ENCODE data around the gene MIR17HG.

Gene MIR17HG

DNA sequence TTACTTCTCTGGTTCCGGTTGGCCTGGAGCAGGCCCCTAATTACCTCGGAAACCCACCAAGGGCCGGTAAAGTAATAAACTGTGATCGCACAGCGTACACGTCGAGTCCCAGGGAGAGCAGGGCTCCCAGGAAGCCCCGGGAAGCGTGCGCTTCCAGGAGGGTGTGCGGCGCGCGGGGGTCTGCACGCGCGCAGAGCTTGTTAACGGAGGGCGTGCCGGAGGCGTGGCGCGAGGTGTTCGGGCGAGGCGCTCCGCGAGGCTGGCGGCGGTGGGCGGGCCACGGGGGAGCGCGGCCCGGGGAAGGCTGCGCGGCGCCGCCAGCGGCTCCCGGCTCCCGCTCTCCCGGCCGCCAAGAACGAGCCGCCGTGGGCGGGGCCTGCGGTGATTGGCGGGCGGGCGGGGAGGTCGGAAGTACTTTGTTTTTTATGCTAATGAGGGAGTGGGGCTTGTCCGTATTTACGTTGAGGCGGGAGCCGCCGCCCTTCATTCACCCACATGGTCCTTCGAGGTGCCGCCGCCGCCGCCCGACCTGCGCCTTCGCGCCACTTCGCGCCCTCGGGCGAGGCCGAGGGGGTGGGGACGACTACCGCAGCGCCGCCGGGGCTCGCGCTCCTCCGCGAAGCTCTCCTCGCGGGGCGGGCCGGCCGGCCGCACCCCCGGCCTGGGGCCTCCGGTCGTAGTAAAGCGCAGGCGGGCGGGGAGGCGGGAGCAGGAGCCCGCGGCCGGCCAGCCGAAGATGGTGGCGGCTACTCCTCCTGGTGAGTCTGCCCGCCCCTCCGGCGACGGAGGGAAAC is at the start of gene MIR17HG:
TSS of gene MIR17HG (plus strand) at position 486 of the 794 bp plus-strand sequence.
- Histone ChIP-seq H3K4me3 (replicated peaks; ENCODE audit: low read depth, low read length) (peak within 1 kb of the TSS; percentile 85), H3K36me3 (ENCODE audit: control insufficient read depth, insufficient read depth, low read length) (no peaks in the 10 kb centered on the region), H3K27me3 (replicated peaks; ENCODE audit: control insufficient read depth, insufficient read depth, low read length) (no peaks in the 10 kb centered on the region)
- TF ChIP-seq, protein P1, sequence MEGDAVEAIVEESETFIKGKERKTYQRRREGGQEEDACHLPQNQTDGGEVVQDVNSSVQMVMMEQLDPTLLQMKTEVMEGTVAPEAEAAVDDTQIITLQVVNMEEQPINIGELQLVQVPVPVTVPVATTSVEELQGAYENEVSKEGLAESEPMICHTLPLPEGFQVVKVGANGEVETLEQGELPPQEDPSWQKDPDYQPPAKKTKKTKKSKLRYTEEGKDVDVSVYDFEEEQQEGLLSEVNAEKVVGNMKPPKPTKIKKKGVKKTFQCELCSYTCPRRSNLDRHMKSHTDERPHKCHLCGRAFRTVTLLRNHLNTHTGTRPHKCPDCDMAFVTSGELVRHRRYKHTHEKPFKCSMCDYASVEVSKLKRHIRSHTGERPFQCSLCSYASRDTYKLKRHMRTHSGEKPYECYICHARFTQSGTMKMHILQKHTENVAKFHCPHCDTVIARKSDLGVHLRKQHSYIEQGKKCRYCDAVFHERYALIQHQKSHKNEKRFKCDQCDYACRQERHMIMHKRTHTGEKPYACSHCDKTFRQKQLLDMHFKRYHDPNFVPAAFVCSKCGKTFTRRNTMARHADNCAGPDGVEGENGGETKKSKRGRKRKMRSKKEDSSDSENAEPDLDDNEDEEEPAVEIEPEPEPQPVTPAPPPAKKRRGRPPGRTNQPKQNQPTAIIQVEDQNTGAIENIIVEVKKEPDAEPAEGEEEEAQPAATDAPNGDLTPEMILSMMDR (IDR thresholded peaks at IDR 0.05; ENCODE audit: insufficient read depth, low read length, poor library complexity, severe bottlenecking), result no peak
- DNase-seq (ENCODE audit: extremely low read depth, insufficient read length), result peak; percentile 93

DNA sequence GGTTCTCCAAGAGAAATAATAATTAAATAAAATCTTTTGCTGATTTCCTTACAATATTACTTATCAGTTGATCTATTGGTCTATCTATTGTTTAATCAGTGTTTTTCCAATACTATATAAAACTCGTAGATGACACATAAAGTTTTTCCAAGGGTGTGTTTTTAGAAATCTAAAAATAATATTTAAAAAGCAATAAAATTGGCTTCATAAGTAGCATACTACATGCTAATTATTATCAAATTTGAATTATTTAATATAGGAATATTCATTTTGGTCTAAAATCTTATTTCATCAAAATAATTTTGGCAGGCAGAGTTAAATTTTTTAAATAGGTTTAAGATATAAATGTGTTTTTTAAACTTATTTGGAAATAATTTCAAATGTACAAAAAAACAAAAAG is 49.4 kb upstream of the MIR17HG start:
- DNase-seq (ENCODE audit: extremely low read depth, insufficient read length), result no peak
- H3K4me3 ChIP-seq (replicated peaks; ENCODE audit: low read depth, low read length), result no peak overlapping the region
- no peaks in the 10 kb centered on the region for H3K36me3 ChIP-seq (ENCODE audit: control insufficient read depth, insufficient read depth, low read length)
- TF ChIP-seq, protein P1 (IDR thresholded peaks at IDR 0.05; ENCODE audit: insufficient read depth, low read length, poor library complexity, severe bottlenecking), result no peak
- no peaks in the 10 kb centered on the region for H3K27me3 ChIP-seq (replicated peaks; ENCODE audit: control insufficient read depth, insufficient read depth, low read length)

DNA sequence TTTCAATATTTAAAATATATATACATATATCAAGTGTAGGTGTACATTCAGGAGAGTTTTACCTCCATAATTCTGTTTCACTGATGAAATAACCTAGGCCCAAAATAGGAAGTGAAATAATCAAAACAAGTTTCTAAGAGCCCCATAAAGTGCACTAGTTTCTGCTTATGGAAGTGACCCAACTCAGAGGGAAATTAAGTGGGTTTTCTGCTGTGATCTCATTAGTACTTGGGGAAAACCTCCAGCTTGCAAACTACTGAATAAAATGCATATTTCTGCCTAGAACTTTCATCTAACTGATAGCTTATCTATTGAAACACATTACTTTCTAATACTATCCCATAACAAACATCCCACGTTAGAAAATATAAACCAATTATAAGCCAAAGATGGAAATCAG is 45.4 kb upstream of the MIR17HG start:
- TF ChIP-seq, protein P1 (IDR thresholded peaks at IDR 0.05; ENCODE audit: insufficient read depth, low read length, poor library complexity, severe bottlenecking), result no peak
- Histone ChIP-seq H3K36me3 (ENCODE audit: control insufficient read depth, insufficient read depth, low read length) (no peaks in the 10 kb centered on the region), H3K27me3 (replicated peaks; ENCODE audit: control insufficient read depth, insufficient read depth, low read length) (no peaks in the 10 kb centered on the region), H3K4me3 (replicated peaks; ENCODE audit: low read depth, low read length) (no peak overlapping the region)
- DNase-seq (ENCODE audit: extremely low read depth, insufficient read length), result peak; percentile 24

DNA sequence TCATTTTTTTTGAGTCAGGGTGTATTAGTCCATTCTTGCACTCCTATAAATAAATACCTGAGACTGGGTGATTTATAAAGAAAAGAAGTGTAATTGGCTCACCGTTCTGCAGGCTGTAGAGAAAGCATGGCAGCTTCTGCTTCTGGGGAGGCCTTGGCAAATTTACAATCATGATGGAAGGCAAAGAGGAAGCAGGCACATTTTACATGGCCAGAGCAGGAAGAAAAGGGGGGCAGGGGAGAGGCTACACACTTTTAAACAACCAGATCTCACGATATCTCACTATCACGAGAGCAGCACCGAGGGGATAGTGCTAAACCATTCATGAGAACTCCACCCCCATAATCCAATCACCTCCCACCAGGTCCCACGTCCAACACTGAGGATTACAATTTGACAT is 44.5 kb upstream of the MIR17HG start:
- no peaks in the 10 kb centered on the region for H3K27me3 ChIP-seq (replicated peaks; ENCODE audit: control insufficient read depth, insufficient read depth, low read length)
- no peaks in the 10 kb centered on the region for H3K36me3 ChIP-seq (ENCODE audit: control insufficient read depth, insufficient read depth, low read length)
- TF ChIP-seq, protein P1 (IDR thresholded peaks at IDR 0.05; ENCODE audit: insufficient read depth, low read length, poor library complexity, severe bottlenecking), result no peak
- no peak for DNase-seq (ENCODE audit: extremely low read depth, insufficient read length)
- no peak overlapping the region for H3K4me3 ChIP-seq (replicated peaks; ENCODE audit: low read depth, low read length)

DNA sequence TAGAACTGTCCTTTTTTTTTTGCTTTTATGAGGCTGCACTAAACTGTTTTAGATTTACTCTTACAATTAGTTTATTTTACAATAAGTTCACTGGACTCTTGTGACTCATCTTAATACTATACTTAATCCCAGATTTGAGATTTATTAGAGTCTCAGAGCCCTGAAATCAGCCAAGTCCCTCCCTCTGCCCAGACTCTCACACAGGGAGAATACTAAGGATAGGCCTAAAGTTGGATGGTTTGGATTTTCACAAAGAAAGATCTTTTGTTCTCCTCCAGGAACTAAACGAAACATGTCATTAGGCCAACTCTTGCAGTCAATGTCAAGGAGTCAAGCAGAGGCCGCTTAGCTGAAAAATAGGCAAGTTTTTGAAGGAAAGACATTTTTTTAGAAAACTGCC is 42.7 kb upstream of the MIR17HG start:
- H3K36me3 ChIP-seq (ENCODE audit: control insufficient read depth, insufficient read depth, low read length), result no peaks in the 10 kb centered on the region
- TF ChIP-seq, protein P1 (IDR thresholded peaks at IDR 0.05; ENCODE audit: insufficient read depth, low read length, poor library complexity, severe bottlenecking), result no peak
- H3K4me3 ChIP-seq (replicated peaks; ENCODE audit: low read depth, low read length), result no peak overlapping the region
- no peak for DNase-seq (ENCODE audit: extremely low read depth, insufficient read length)
- H3K27me3 ChIP-seq (replicated peaks; ENCODE audit: control insufficient read depth, insufficient read depth, low read length), result no peaks in the 10 kb centered on the region

All from GM06990 (cell line).